Trophoblast cell (in vitro differentiated cells and primary cell): ENCODE measurements around the gene ATG9A.
"Not testable (repeated sequence)": the region's sequence is repeated elsewhere in the genome, so short reads cannot be mapped to it uniquely, and the experiment has no call there.

Experiments
- DNase-seq, 2 donors: peaks; one replicate each; pipeline ENCODE4 v3.0.0-alpha.2; 2016
- H2AFZ ChIP-seq: 2 replicates; pipeline ENCODE4 v1.6.1; 2013; ENCODE audit warnings: low read length, moderate library complexity, mild to moderate bottlenecking; ENCODE audit not compliant: insufficient read depth, poor library complexity
- H2AK5ac ChIP-seq: 2 replicates; pipeline ENCODE4 v1.6.1; 2013; ENCODE audit warnings: mild to moderate bottlenecking, low read length
- H2BK120ac ChIP-seq: 2 replicates; pipeline ENCODE4 v1.6.1; 2013; ENCODE audit warnings: low read length, mild to moderate bottlenecking, moderate library complexity; ENCODE audit not compliant: insufficient read depth, poor library complexity
- H2BK12ac ChIP-seq: 2 replicates; pipeline ENCODE4 v1.6.1; 2013; ENCODE audit warnings: mild to moderate bottlenecking, low read length, moderate library complexity
- H2BK5ac ChIP-seq: 2 replicates; pipeline ENCODE4 v1.6.1; 2013; ENCODE audit warnings: low read length, low read depth, moderate library complexity, mild to moderate bottlenecking; ENCODE audit not compliant: poor library complexity
- H3K14ac ChIP-seq: 2 replicates; pipeline ENCODE4 v1.6.1; 2013; ENCODE audit warnings: mild to moderate bottlenecking, low read length
- H3K18ac ChIP-seq: 2 replicates; pipeline ENCODE4 v1.6.1; 2013; ENCODE audit warnings: mild to moderate bottlenecking, low read length
- H3K23ac ChIP-seq: 2 replicates; pipeline ENCODE4 v1.6.1; 2013; ENCODE audit warnings: low read length
- H3K27ac ChIP-seq: 2 replicates; pipeline ENCODE4 v1.5.1; 2013; ENCODE audit warnings: low read depth, mild to moderate bottlenecking, inconsistent platforms, low read length, moderate library complexity
- H3K27me3 ChIP-seq: 2 replicates; pipeline ENCODE4 v1.6.1; 2013; ENCODE audit warnings: inconsistent platforms, mild to moderate bottlenecking, low read length, moderate library complexity; ENCODE audit not compliant: insufficient read depth
- H3K36me3 ChIP-seq, 2 experiments: 1 replicate in 1 of 2; 2 replicates in 1 of 2; pipeline ENCODE4 v1.6.1; 2013; ENCODE audit warnings: low read length in 2 of 2, mild to moderate bottlenecking in 2 of 2, moderate library complexity in 1 of 2; ENCODE audit not compliant: insufficient read depth in 2 of 2, control insufficient read depth in 1 of 2
- H3K4ac ChIP-seq: 2 replicates; pipeline ENCODE4 v1.6.1; 2013; ENCODE audit warnings: low read depth, mild to moderate bottlenecking, low read length, moderate library complexity
- H3K4me1 ChIP-seq, 2 experiments: 1 replicate in 1 of 2; 2 replicates in 1 of 2; pipeline ENCODE4 v1.6.1; 2013; ENCODE audit warnings: low read length in 2 of 2, mild to moderate bottlenecking in 2 of 2, moderate library complexity in 1 of 2; ENCODE audit not compliant: insufficient read depth in 2 of 2, control insufficient read depth in 1 of 2
- H3K4me2 ChIP-seq: 2 replicates; pipeline ENCODE4 v1.6.1; 2013; ENCODE audit warnings: inconsistent platforms, mild to moderate bottlenecking, low read length, moderate library complexity
- H3K4me3 ChIP-seq: 2 replicates; pipeline ENCODE4 v1.5.1; 2013; ENCODE audit warnings: mild to moderate bottlenecking, low read depth, low read length, inconsistent platforms
- H3K79me1 ChIP-seq: one replicate; pipeline ENCODE4 v1.6.1; 2013; ENCODE audit warnings: low read length
- H3K79me2 ChIP-seq: 2 replicates; pipeline ENCODE4 v1.6.1; 2013; ENCODE audit warnings: low read length, mild to moderate bottlenecking; ENCODE audit not compliant: control insufficient read depth, insufficient read depth, poor library complexity
- H3K9ac ChIP-seq: 2 replicates; pipeline ENCODE4 v1.6.1; 2013; ENCODE audit warnings: mild to moderate bottlenecking, low read length
- H3K9me3 ChIP-seq: 2 replicates; pipeline ENCODE4 v1.6.1; 2013; ENCODE audit warnings: low read depth, mild to moderate bottlenecking, control low read depth, inconsistent platforms, low read length; ENCODE audit not compliant: insufficient read depth
- H4K12ac ChIP-seq: 2 replicates; pipeline ENCODE4 v1.6.1; 2013; ENCODE audit warnings: low read depth, mild to moderate bottlenecking, low read length, moderate library complexity
- H4K8ac ChIP-seq: 2 replicates; pipeline ENCODE4 v1.6.1; 2013; ENCODE audit warnings: low read depth, mild to moderate bottlenecking, low read length, moderate library complexity
- H4K91ac ChIP-seq: one replicate; pipeline ENCODE4 v1.6.1; 2013; ENCODE audit warnings: low read depth, mild to moderate bottlenecking, low read length, moderate library complexity
- WGBS: extraction: QIAGEN DNeasy Blood & Tissue Kit; methylation state at CpG from one replicate; pipeline ENCODE4 v1.1.7; 2013; ENCODE audit warnings: missing lambda C conversion rate; ENCODE audit not compliant: insufficient read length, insufficient coverage; ENCODE audit errors: extremely low coverage; 5-methylcytosine and 5-hydroxymethylcytosine counted together

ATG9A gene

DNA sequence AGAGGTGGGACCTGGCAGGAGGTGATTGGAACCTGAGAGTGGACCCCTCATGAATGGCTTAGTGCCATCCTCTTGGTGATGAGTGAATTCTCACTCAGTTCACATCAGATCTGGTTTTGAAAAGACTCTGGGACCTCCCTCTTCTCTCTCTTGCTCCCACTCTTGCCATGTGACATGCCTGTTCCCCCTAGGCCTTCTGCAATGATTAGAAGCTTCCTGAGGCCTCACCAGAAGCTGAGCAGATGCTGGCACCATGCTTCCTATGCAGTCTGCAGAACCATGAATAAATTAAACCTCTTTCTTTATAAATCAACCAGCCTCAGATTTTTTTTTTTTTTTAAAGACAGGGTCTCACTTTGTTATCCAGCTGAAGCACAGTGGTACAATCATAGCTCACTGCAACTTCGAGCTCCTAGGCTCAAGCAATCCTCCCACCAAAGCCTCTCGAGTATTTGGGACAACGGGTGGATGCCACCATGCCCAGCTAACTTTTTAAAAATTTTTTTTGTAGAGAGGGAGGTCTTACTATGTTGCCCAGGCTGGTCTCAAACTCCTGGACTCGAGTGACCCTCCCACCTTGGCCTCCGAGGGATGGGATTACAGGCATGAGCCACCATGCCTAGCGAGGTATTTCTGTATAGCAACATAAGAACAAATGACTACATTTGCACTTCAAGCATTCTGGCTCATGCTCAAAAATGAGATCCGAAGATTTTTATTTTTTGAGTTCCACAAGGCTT, 24.8 kb downstream of the ATG9A start:
- WGBS = no CpG with 5 or more reads among the region's 7 CpGs

DNA sequence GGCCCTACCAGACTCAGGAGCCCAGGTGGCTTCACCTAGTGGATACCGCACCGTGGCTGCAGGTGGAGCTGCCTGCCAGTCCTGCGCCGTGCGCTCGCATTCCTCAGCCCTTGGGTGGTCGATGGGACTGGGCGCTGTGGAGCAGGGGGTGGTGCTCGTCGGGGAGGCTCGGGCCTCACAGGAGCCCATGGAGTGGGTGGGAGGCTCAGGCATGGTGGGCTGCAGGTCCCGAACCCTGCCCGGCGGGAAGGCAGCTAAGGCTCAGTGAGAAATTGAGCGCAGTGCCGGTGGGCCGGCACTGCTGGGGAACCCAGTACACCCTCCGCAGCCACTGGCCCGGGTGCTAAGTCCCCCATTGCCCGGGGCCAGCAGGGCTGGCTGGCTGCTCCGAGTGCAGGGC, 28.1 kb downstream of the ATG9A start:
- H4K91ac ChIP-seq, H3K36me3 ChIP-seq, H2BK120ac ChIP-seq: not testable (repeated sequence)

More for the DNA sequence above, 24.8 kb downstream of the ATG9A start:
- no peak overlapping the region for H2BK5ac ChIP-seq
- H2BK120ac ChIP-seq = no peak overlapping the region
- H3K27ac ChIP-seq = no peak overlapping the region
- H3K14ac ChIP-seq = no peak overlapping the region
- peaks cover 16 to 17% of the 10 kb centered on the region in 2 experiments for H3K36me3 ChIP-seq
- H3K4ac ChIP-seq = no peak overlapping the region
- no peak overlapping the region for H3K23ac ChIP-seq
- H3K9ac ChIP-seq = no peak overlapping the region
- H3K4me3 ChIP-seq = no peak overlapping the region
- no peaks in the 10 kb centered on the region for H3K27me3 ChIP-seq
- H3K18ac ChIP-seq = no peak overlapping the region
- H3K4me1 ChIP-seq = peaks cover 2 to 4% of the 10 kb centered on the region in 2 experiments
- no peak overlapping the region for H2BK12ac ChIP-seq
- no peak overlapping the region for H4K8ac ChIP-seq
- H4K12ac ChIP-seq = no peak overlapping the region
- no peak for DNase-seq
- peaks cover 5% of the 10 kb centered on the region for H3K79me1 ChIP-seq
- peaks cover 5% of the 10 kb centered on the region for H3K79me2 ChIP-seq
- H2AFZ ChIP-seq = no peak overlapping the region
- no peak overlapping the region for H2AK5ac ChIP-seq
- no peak overlapping the region for H4K91ac ChIP-seq
- H3K9me3 ChIP-seq = no peaks in the 10 kb centered on the region
- no peak overlapping the region for H3K4me2 ChIP-seq

DNA sequence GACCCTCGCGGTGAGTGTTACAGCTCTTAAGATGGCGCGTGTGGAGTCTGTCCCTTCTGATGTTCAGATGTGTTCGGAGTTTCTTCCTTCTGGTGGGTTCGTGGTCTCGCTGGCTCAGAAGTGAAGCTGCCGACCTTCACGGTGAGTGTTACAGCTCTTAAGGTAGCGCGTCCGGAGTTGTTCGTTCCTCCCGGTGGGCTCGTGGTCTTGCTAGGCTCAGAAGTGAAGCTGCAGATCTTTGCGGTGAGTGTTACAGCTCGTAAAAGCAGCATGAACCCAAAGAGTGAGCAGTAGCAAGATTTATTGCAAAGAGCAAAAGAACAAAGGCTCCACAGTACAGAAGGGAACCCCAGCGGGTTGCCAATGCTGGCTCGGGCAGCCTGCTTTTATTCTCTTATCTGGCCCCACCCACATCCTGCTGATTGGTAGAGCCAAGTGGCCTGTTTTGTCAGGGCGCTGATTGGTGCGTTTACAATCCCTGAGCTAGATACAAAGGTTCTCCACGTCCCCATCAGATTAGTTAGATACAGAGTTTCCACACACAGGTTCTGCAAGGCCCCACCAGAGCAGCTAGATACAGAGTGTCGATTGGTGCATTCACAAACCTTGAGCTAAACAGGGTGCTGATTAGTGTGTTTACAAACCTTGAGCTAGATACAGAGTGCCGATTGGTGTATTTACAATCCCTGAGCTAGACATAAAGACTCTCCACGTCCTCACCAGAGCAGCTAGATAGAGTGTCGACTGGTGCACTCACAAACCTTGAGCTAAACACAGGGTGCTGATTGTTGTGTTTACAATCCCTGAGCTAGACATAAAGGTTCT, 28.7 kb downstream of the ATG9A start:
- H3K9ac ChIP-seq, H3K4ac ChIP-seq, H2AK5ac ChIP-seq, H3K4me3 ChIP-seq, H2BK5ac ChIP-seq, H2BK12ac ChIP-seq, H3K23ac ChIP-seq, H3K27ac ChIP-seq, H4K8ac ChIP-seq, H4K91ac ChIP-seq, H3K36me3 ChIP-seq, H3K27me3 ChIP-seq, H3K79me2 ChIP-seq, H3K9me3 ChIP-seq, H3K79me1 ChIP-seq, H4K12ac ChIP-seq, H3K14ac ChIP-seq, H3K4me2 ChIP-seq, H2AFZ ChIP-seq, H2BK120ac ChIP-seq, DNase-seq, H3K18ac ChIP-seq, H3K4me1 ChIP-seq: not testable (repeated sequence)
- WGBS = no CpG with 5 or more reads among the region's 26 CpGs

More for the DNA sequence above, 28.1 kb downstream of the ATG9A start:
- not testable (repeated sequence) for H3K9me3 ChIP-seq, DNase-seq, H3K4me1 ChIP-seq, H2BK5ac ChIP-seq, H3K4ac ChIP-seq, H3K23ac ChIP-seq, H2BK12ac ChIP-seq, H2AK5ac ChIP-seq, H3K4me2 ChIP-seq, H3K4me3 ChIP-seq, H3K18ac ChIP-seq, H3K27ac ChIP-seq, H3K27me3 ChIP-seq, H2AFZ ChIP-seq, H3K14ac ChIP-seq, H4K12ac ChIP-seq, H4K8ac ChIP-seq, H3K79me2 ChIP-seq, H3K79me1 ChIP-seq, H3K9ac ChIP-seq
- WGBS = no CpG with 5 or more reads among the region's 21 CpGs

DNA sequence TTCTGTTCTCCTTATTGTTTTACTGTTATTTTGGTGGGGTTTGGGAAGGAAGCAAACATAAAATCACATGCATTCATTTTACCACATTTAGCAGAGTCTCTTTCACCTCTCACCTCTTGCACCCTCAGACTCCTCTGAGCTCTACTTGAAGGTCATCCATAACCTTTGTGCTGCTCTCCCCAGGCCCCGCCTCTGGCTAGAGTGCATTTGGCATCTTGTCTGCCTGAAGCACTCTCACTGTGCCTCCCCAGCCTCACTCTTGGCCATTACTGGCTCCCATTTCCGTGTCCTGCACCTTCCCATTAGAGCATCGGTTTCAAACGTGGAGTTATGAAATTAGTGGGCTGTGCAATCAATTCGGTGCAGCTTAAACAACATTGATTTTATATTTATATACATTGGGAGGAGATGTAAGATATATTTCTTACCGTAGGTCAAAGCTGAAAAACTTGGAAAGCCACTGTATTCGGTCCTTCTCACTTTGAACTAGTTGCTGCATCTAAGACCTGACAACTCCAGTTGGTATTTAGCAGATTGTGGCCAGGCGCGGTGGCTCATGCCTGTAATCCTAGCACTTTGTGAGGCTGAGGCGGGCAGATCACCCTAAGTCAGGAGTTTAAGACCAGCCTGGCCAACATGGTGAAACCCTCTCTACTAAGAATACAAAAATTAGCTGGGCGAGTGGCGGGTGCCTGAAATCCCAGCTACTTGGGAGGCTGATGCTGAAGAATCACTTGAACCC, 29.8 kb downstream of the ATG9A start:
- Histone ChIP-seq H3K4ac (no peak overlapping the region), H3K23ac (no peak overlapping the region), H3K4me2 (no peak overlapping the region), H2BK120ac (no peak overlapping the region), H2AFZ (no peak overlapping the region), H2BK5ac (no peak overlapping the region), H3K4me3 (no peak overlapping the region), H3K27me3 (no peaks in the 10 kb centered on the region), H4K91ac (no peak overlapping the region), H2AK5ac (no peak overlapping the region), H4K12ac (no peak overlapping the region), H3K9me3 (no peaks in the 10 kb centered on the region), H3K18ac (no peak overlapping the region), H3K36me3 (no peaks in the 10 kb centered on the region), H4K8ac (no peak overlapping the region), H3K14ac (no peak overlapping the region), H3K9ac (no peak overlapping the region), H2BK12ac (no peak overlapping the region), H3K4me1 (no peaks in the 10 kb centered on the region), H3K27ac (no peak overlapping the region), H3K79me1 (no peaks in the 10 kb centered on the region), H3K79me2 (no peaks in the 10 kb centered on the region)
- no peak for DNase-seq
- no CpG with 5 or more reads among the region's 12 CpGs for WGBS
